GM18870 (cell line): ENCODE results near the gene CLDN7.

Source experiments
- ATAC-seq: cut with Tn5 transposase; IDR thresholded peaks from one replicate; pipeline ENCODE4 v1.9.1; 2021; ENCODE audit warnings: moderate library complexity; ENCODE audit not compliant: unreplicated experiment

Gene CLDN7

GRCh38 chr17:7238420-7239090, 23.7 kb downstream of the CLDN7 start:
- no peak for ATAC-seq

GRCh38 chr17:7237761-7238419, 24.4 kb downstream of the CLDN7 start:
- ATAC-seq, result no peak

DNA sequence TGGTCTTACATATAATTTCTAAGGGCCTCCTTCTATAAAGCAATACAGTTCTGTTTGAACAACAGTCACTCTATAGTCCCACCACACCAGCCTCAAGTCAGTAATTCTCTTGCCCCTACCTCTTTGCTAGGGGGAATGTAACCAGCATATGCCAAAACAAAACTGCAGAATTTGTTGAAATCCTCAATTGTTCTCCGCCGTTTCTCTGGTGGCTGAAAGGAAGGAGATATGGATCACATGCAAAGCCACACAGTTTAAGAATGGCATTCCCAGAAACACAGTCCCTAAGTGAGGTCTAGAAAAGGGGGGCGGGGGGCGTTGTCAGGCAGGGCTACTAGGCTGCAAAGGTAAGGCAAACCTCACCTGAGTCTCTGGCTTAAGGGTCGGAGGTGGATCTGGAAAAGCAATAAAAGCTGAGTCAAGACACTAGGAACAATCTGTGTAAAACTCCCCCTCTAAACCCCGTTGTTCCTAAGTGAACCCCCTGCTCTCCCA, 25.0 kb downstream of the CLDN7 start:
- no peak for ATAC-seq

GRCh38 chr17:7236808-7237207, 25.5 kb downstream of the CLDN7 start:
- ATAC-seq, result no peak

GRCh38 chr17:7235693-7236665, 26.3 kb downstream of the CLDN7 start:
- ATAC-seq, result no peak

GRCh38 chr17:7234083-7234951, 28.0 kb downstream of the CLDN7 start, which contains the start of gene DVL2:
TSS of gene DVL2 (minus strand) at chr17:7234517. CDS start at chr17:7234262, 255 bp downstream.
- no peak for ATAC-seq

GRCh38 chr17:7233701-7234082, 28.6 kb downstream of the CLDN7 start:
- no peak for ATAC-seq

DNA sequence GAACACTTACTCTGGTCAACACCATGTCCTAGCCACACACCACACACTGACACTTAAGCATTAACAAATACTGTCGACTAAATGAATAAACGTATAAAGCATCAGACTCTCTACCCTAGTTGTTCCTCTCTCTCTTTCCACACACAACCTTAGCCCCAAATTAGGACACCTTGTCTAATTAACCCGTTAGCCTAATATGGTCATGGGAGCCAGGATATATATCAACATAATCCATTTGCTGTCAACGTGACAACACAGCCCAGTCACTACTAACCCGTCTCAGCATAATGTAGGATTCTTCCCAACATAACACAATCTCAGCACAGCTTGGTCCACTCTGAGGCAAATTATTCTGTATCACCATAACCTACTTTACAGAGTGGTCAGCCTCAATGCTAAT, 30.2 kb downstream of the CLDN7 start:
- ATAC-seq, result no peak

DNA sequence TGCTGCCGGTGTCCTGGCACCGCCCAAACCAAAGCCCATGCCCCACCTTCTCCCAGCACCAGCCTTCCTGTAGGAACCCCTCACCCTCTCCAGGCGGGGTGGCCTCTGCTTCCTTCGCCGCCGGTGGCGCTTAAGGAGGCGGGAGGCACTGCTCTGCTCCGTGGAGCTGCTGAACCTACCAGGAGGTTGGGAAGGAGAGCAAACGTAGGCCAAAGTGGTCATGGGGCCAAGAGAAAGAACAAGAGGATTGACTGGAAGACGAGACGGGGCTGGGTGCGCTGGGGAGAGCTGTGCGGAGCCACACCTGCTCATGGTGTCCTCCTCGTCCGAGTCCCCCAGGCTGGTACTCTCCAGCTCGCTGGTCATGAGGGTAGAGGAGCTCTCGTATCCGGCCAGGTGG, 32.8 kb downstream of the CLDN7 start:
- no peak for ATAC-seq

- ATAC-seq, result no peak
Observed at GRCh38 chr17:7228920-7229319, 33.4 kb downstream of the CLDN7 start.

GRCh38 chr17:7226721-7227710, 35.3 kb downstream of the CLDN7 start:
- ATAC-seq, result no peak

DNA sequence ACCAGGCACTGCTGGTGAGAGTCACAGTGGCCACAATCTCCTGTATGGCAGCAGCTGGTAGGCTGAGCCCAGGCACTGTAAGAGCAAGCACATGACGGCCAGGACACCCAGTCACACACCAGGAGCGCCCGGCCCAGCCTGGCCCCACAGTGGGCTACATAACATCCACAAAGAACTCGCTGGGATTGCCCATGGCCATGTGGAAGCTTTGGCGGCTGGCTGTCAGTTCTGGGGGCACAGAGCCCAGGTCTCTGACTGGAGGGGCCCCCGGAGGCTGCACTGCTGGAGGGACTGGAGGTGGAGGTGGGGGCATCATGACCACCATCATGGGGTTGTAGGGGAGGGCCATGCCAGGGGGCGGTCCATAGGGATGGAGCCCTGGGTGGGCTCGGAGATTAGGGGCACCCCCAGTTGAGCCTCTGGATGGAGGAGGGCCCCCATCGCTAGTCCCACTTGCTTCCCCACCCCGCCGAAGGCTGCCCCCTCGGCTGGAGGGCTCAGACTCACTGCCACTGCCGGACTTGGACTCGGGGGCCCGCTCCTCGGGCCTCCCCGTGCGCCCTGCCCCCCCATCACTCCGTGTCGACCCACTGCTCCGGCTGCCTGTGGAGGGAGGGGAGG, 36.5 kb downstream of the CLDN7 start:
- no peak for ATAC-seq

GRCh38 chr17:7224661-7225111, 37.6 kb downstream of the CLDN7 start:
- ATAC-seq, result no peak

DNA sequence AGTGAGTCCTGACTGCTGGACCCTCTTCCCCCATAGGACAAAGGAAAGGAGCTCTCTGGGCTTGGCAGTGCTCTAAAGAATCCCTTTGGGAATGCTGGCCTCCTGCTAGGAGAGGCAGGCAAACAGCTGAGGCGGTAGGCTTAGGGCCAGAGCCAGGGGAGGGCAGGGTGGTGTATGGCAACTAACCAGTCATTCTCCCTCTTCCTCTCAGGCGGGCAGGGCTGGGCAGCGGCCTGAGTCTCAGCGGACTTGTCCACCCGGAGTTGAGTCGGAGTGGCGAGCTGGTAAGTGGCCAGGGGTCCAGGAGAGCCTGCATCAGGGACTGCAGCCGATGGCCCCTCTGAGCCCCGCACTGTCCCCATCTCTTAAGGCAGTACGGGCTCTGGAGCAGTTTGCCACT, 38.2 kb downstream of the CLDN7 start:
- ATAC-seq, result no peak

GRCh38 chr17:7223375-7223774, 38.9 kb downstream of the CLDN7 start:
- no peak for ATAC-seq

GRCh38 chr17:7222972-7223292, 39.3 kb downstream of the CLDN7 start:
- no peak for ATAC-seq

DNA sequence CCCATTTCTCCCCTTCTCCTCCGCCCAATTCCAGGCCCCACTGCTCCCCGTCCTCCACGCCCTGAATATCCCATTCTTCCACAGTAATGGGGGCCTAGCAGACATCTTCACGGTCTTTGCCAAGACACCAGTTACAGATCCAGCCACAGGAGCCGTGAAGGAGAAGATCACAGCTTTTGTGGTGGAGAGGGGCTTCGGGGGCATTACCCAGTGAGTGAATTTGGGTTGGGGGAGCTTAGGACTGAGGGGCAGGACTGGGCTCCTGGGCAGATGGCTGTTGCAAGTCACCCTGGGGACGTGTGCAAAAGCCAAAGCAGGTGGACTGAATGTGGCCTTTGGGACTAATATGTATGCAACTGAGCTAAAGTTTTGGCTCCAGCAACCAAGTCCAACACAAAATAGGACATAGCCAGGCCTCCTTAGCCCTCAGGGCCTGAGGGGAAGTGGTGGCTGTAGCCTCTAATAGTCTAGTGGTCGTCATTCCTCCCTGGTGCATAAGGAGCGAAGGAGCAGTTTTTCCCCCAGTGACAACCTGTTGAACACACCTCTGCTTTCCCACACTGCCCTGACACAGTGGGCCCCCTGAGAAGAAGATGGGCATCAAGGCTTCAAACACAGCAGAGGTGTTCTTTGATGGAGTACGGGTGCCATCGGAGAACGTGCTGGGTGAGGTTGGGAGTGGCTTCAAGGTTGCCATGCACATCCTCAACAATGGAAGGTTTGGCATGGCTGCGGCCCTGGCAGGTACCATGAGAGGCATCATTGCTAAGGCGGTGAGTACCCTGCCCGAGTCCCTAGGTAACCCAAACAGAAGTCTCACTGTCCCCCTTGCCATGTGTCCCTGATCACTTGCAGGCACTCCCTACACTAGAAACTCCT, 39.9 kb downstream of the CLDN7 start:
- no peak for ATAC-seq
